Bronchial epithelial cell (primary cell): ENCODE measurements around the gene HS6ST2. TPM values are rescaled to one million over a fixed set of nuclear protein-coding genes. Genes with fewer than 3 reads are reported as not detected.

Source experiments
- DNase-seq: peaks from one replicate; pipeline ENCODE4 v3.0.0-alpha.2; 2010; ENCODE audit warnings: low read depth
- FAIRE-seq: peaks from 2 replicates; lab custom pipeline; 2011; peaks lifted over from hg19 to GRCh38; lab: Jason Lieb, UNC
- H3K27me3 ChIP-seq: 2 replicates; pipeline ENCODE4 v1.5.1; 2011; ENCODE audit warnings: low read length; ENCODE audit not compliant: control insufficient read depth, insufficient read depth
- H3K36me3 ChIP-seq: 2 replicates; pipeline ENCODE4 v1.5.1; 2011; ENCODE audit warnings: low read length; ENCODE audit not compliant: control insufficient read depth, insufficient read depth
- H3K4me3 ChIP-seq: 2 replicates; pipeline ENCODE4 v1.5.1; 2011; ENCODE audit warnings: mild to moderate bottlenecking, low read depth, low read length, control low read depth
- CTCF ChIP-seq: IDR thresholded peaks from 2 replicates; pipeline ENCODE4 v1.5.1; 2011; ENCODE audit warnings: mild to moderate bottlenecking, moderate library complexity, low read length, control low read depth, inconsistent platforms; ENCODE audit not compliant: insufficient read depth, severe bottlenecking
- total RNA-seq: library from RNA; depleted of rRNA; stranded (reverse); fragments of >200 nt; gene quantifications from 2 replicates; pipeline ENCODE4 v1.2.1, GENCODE V29; 2014

Gene HS6ST2
- 9.7 and 16.8 TPM in 2 replicates for total RNA-seq

DNA sequence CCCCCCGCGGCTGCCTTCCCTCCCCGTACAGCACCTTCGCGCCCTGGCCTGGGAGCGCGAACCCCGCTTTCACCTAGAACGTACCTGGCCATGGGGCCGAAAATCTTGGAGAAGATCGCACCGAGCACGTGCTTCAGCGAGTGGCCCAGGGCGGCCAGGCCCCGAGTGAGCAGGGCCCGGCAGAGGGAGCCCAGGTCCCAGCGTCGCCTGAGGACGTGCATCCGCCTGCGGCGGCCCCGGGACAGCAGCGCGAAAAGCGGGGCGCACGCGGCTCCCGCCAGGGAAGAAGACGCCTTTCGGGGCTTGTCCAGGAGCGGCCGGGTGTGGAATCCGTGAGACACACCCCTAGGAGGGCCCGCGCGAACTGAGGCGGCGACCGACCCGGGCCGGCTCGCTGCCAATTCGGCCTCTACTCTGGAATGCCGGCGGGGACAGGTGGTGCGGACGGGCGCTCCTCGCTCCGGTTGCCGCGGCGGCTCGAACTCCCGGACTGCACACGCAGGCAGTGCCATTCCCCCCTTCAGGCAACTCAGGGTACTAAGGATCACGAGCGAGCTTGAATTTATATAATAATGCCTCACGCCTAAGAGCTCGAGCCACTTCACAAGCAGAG, at the start of gene HS6ST2:
TSS of gene HS6ST2 (minus strand) at position 539 of the 613 bp plus-strand sequence.
- no peaks in the 10 kb centered on the region for H3K27me3 ChIP-seq
- no peak for FAIRE-seq

DNA sequence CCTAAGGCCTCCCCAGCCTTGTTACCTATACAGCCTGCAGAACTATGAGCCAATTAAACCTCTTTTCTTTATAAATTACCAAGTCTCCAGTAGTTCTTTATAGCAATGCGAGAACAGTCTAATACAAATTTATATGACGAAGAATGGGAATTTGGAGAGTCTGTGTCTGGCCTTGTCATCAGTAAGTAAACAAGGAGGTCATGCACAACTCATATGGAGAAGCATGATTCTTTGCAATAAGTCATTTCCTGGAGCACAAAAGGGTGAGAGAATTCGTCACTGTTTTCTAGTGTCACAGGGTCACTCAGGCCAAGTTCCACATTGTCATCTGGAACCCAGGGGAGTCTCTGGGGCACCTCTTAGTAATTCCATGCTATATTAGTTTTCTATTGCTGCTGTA, 49.0 kb upstream of the HS6ST2 start:
- no peak for FAIRE-seq
- no peaks in the 10 kb centered on the region for H3K36me3 ChIP-seq
- H3K4me3 ChIP-seq = no peak overlapping the region
- peak; percentile 39 for DNase-seq
- TF ChIP-seq CTCF = no peak
- no peaks in the 10 kb centered on the region for H3K27me3 ChIP-seq

More for the DNA sequence above, at the start of gene HS6ST2:
- TF ChIP-seq CTCF = no peak
- peak within 1 kb of the TSS; percentile 48 for H3K4me3 ChIP-seq
- DNase-seq = no peak
- no peaks in the 10 kb centered on the region for H3K36me3 ChIP-seq

- DNase-seq (no peak), FAIRE-seq (no peak)
- Histone ChIP-seq H3K36me3 (no peaks in the 10 kb centered on the region), H3K27me3 (no peaks in the 10 kb centered on the region), H3K4me3 (no peak overlapping the region)
- TF ChIP-seq CTCF = no peak
Measured at GRCh38 chrX:133005616-133006015, 47.2 kb upstream of the HS6ST2 start.

DNA sequence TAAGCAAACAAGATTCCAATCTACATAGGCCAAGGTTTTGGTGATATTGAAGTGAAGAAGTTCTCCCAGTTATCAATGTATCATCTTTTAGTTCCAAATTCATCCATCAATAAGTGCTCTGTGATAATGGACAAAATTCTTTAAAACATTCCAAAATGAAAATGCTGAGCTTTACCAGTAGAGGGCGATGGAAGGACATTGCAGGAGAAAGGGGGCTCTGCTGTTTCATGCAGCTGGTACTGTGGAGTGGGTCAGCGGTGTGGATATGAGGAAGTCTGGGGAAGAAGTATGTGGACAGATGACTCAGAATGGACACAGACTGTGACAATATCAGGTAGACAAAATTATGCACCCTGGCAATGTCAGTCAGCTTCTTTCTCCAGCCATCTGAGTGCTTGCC, 46.6 kb upstream of the HS6ST2 start:
- Histone ChIP-seq H3K27me3 (no peaks in the 10 kb centered on the region), H3K4me3 (no peak overlapping the region), H3K36me3 (no peaks in the 10 kb centered on the region)
- FAIRE-seq (peak; percentile 47), DNase-seq (peak; percentile 3)
- TF ChIP-seq CTCF = peak; percentile 49

DNA sequence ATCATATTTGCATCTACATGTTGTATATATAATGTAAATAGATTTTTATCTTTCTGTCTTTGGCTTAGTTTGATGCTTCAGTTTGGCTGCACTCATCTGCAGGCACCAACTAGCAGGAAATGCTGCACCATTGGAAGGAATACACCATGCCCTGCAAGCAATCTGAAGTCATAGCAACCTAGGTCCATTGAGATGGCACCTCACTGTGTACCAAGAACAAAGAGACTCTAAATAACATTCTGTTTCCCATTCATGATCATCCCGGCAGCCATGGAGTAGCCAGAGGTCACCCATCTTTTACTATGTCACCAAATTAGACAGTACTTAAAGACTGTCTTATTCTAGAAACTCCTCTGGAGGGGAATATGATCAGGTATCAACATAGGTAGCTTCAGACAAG, 40.8 kb upstream of the HS6ST2 start:
- Histone ChIP-seq H3K36me3 (no peaks in the 10 kb centered on the region), H3K4me3 (no peak overlapping the region), H3K27me3 (no peaks in the 10 kb centered on the region)
- no peak for FAIRE-seq
- TF ChIP-seq CTCF = no peak
- no peak for DNase-seq

GRCh38 chrX:132990835-132991234, 32.4 kb upstream of the HS6ST2 start:
- no peak for FAIRE-seq
- TF ChIP-seq CTCF = no peak
- Histone ChIP-seq H3K27me3 (no peaks in the 10 kb centered on the region), H3K4me3 (no peak overlapping the region), H3K36me3 (no peaks in the 10 kb centered on the region)
- DNase-seq = no peak
